Measurements from ENCODE around the gene GABRB2.

Gene GABRB2

GRCh38 chr5:161572914-161573313 lies 26.4 kb upstream of the GABRB2 start:
- TF ChIP-seq POLR2AphosphoS5 (IDR thresholded peaks at IDR 0.05; ENCODE audit: low read depth): no peak
- TF ChIP-seq GABPA (IDR thresholded peaks at IDR 0.05; ENCODE audit: low read depth): no peak
- TF ChIP-seq REST (IDR thresholded peaks at IDR 0.05; ENCODE audit: insufficient replicate concordance, low read depth): no peak
- no peak for TF ChIP-seq CTCF (IDR thresholded peaks at IDR 0.05; ENCODE audit: insufficient read depth, low read length)
- Histone ChIP-seq H3K27me3 (ENCODE audit: insufficient read depth, poor library complexity, severe bottlenecking) (no peaks in the 10 kb centered on the region), H3K27ac (replicated peaks) (no peak overlapping the region), H3K4me3 (replicated peaks; ENCODE audit: insufficient read depth, low read length) (no peak overlapping the region)
- no peak for DNase-seq (ENCODE audit: low read depth in 1 of 2, low spot score in 1 of 2)

GRCh38 chr5:161566081-161566480 lies 19.6 kb upstream of the GABRB2 start:
- DNase-seq (ENCODE audit: low read depth in 1 of 2, low spot score in 1 of 2): no peak
- H3K27ac ChIP-seq (replicated peaks): no peak overlapping the region
- H3K4me3 ChIP-seq (replicated peaks; ENCODE audit: insufficient read depth, low read length): no peak overlapping the region
- TF ChIP-seq REST (IDR thresholded peaks at IDR 0.05; ENCODE audit: insufficient replicate concordance, low read depth): no peak
- no peak for TF ChIP-seq CTCF (IDR thresholded peaks at IDR 0.05; ENCODE audit: insufficient read depth, low read length)
- no peak for TF ChIP-seq SPI1 (IDR thresholded peaks at IDR 0.05; ENCODE audit: borderline replicate concordance, low read depth)
- TF ChIP-seq POLR2AphosphoS5 (IDR thresholded peaks at IDR 0.05; ENCODE audit: low read depth): no peak
- TF ChIP-seq GABPA (IDR thresholded peaks at IDR 0.05; ENCODE audit: low read depth): no peak
- no peaks in the 10 kb centered on the region for H3K27me3 ChIP-seq (ENCODE audit: insufficient read depth, poor library complexity, severe bottlenecking)

- no peak for DNase-seq (ENCODE audit: low read depth in 1 of 2, low spot score in 1 of 2)
- TF ChIP-seq POLR2AphosphoS5 (IDR thresholded peaks at IDR 0.05; ENCODE audit: low read depth) (no peak), REST (IDR thresholded peaks at IDR 0.05; ENCODE audit: insufficient replicate concordance, low read depth) (no peak), SPI1 (IDR thresholded peaks at IDR 0.05; ENCODE audit: borderline replicate concordance, low read depth) (no peak), CTCF (IDR thresholded peaks at IDR 0.05; ENCODE audit: insufficient read depth, low read length) (no peak), GABPA (IDR thresholded peaks at IDR 0.05; ENCODE audit: low read depth) (no peak)
Measured at GRCh38 chr5:161562446-161562845, 15.9 kb upstream of the GABRB2 start.

More at GRCh38 chr5:161562446-161562845, 15.9 kb upstream of the GABRB2 start:
- Histone ChIP-seq H3K4me3 (replicated peaks; ENCODE audit: insufficient read depth, low read length) (no peak overlapping the region), H3K27ac (replicated peaks) (no peak overlapping the region), H3K27me3 (ENCODE audit: insufficient read depth, poor library complexity, severe bottlenecking) (no peaks in the 10 kb centered on the region)
